ENCODE data around the gene BUD23. TPM values are rescaled to one million over a fixed set of nuclear protein-coding genes. Genes with fewer than 3 reads are reported as not detected.

The BUD23 gene
- total RNA-seq, 1 donor from 2014 or later: 20.9 TPM

Small RNA genes lying within 50 kb of the gene (small RNA-seq; reads per million reads assigned to genes)
- gene MIR4284 (ENCODE audit: low replicate concordance): not detected
- not detected for gene RN7SL265P (ENCODE audit: low replicate concordance)

Other genes starting within 250 kb of the BUD23 start
- gene FZD9, start 249.8 kb upstream of the BUD23 start, total RNA-seq: 3.0 TPM
- gene BAZ1B, start 161.3 kb upstream of the BUD23 start, total RNA-seq: 51.4 TPM
- gene BCL7B, start 125.9 kb upstream of the BUD23 start, total RNA-seq: 7.4 TPM
- 33.9 TPM for gene TBL2, start 105.0 kb upstream of the BUD23 start, total RNA-seq
- not detected for gene MLXIPL, start 59.1 kb upstream of the BUD23 start, total RNA-seq
- 14.5 TPM for gene VPS37D, start 15.8 kb upstream of the BUD23 start, total RNA-seq
- 2.2 TPM for gene DNAJC30, start 144 bp upstream of the BUD23 start, total RNA-seq
- gene STX1A, start 36.1 kb downstream of the BUD23 start, total RNA-seq: 64.4 TPM
- 5.7 TPM for gene ABHD11, start 55.2 kb downstream of the BUD23 start, total RNA-seq
- gene CLDN3, start 86.7 kb downstream of the BUD23 start, total RNA-seq: not detected
- 0.25 TPM for gene CLDN4, start 147.4 kb downstream of the BUD23 start, total RNA-seq
- gene METTL27, start 158.9 kb downstream of the BUD23 start, total RNA-seq: 0.49 TPM
- gene TMEM270, start 177.6 kb downstream of the BUD23 start, total RNA-seq: not detected

Data from temporal lobe (tissue), 2 donors.